Lower leg skin (tissue), 3 donors: ENCODE results near the gene PTPRN2.

ENCODE experiments used
- POLR2A ChIP-seq, 2 donors: fragments of 450-650 bp; IDR thresholded peaks; one replicate each; pipeline ENCODE4 v1.6.1; 2016 to 2017; ENCODE audit warnings: antibody characterized with exemption in 2 of 2, mild to moderate bottlenecking in 1 of 2, moderate library complexity in 1 of 2
- TF ChIP-seq, protein P1 (sequence below), 3 donors: fragments of 450-650 bp; IDR thresholded peaks; one replicate each; pipeline ENCODE4 v1.5.1; 2016; ENCODE audit warnings: antibody characterized with exemption in 3 of 3, mild to moderate bottlenecking in 3 of 3, moderate library complexity in 2 of 3

DNA sequence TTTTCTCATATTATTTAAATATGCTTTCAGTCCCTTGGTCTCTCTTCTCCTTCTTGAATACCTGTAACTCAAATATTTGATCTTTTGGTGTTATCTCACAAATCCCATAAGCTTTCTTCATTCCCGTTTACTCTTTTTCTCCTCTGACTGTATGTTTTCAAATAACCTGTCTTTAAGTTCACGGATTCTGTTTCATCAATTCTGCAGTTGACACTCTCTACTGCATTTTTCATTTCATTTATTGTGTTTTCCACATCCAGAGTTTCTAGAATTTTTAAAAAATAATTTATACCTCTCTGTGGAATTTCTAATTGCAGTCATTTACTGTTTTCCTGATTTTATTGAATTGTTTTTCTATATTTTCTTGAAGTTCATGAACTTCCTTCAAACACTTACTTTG is 298.4 kb downstream of the PTPRN2 start:
- TF ChIP-seq, protein P1, sequence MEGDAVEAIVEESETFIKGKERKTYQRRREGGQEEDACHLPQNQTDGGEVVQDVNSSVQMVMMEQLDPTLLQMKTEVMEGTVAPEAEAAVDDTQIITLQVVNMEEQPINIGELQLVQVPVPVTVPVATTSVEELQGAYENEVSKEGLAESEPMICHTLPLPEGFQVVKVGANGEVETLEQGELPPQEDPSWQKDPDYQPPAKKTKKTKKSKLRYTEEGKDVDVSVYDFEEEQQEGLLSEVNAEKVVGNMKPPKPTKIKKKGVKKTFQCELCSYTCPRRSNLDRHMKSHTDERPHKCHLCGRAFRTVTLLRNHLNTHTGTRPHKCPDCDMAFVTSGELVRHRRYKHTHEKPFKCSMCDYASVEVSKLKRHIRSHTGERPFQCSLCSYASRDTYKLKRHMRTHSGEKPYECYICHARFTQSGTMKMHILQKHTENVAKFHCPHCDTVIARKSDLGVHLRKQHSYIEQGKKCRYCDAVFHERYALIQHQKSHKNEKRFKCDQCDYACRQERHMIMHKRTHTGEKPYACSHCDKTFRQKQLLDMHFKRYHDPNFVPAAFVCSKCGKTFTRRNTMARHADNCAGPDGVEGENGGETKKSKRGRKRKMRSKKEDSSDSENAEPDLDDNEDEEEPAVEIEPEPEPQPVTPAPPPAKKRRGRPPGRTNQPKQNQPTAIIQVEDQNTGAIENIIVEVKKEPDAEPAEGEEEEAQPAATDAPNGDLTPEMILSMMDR (IDR thresholded peaks at IDR 0.05) = no peak
- TF ChIP-seq POLR2A (IDR thresholded peaks at IDR 0.05) = no peak
